Muscle layer of colon (tissue), 2 donors: ENCODE measurements around the gene HPS6.

Experiments
- H3K27ac ChIP-seq: one replicate; pipeline ENCODE4 v1.7.0; 2013; ENCODE audit warnings: low read depth, mild to moderate bottlenecking, low read length, moderate library complexity
- H3K27me3 ChIP-seq, 2 donors: one replicate each; pipeline ENCODE4 v1.7.0; 2013; ENCODE audit warnings: low read length in 2 of 2, mild to moderate bottlenecking in 2 of 2; ENCODE audit not compliant: insufficient read depth in 2 of 2, control insufficient read depth in 1 of 2
- H3K36me3 ChIP-seq: one replicate; pipeline ENCODE4 v1.7.0; 2013; ENCODE audit warnings: mild to moderate bottlenecking, low read length; ENCODE audit not compliant: insufficient read depth
- H3K4me1 ChIP-seq: one replicate; pipeline ENCODE4 v1.7.0; 2013; ENCODE audit warnings: mild to moderate bottlenecking, low read length; ENCODE audit not compliant: insufficient read depth
- H3K4me3 ChIP-seq, 2 donors: one replicate each; pipeline ENCODE4 v1.7.0; 2013; ENCODE audit warnings: low read length in 2 of 2, low read depth in 1 of 2, mild to moderate bottlenecking in 1 of 2, moderate library complexity in 1 of 2
- H3K9ac ChIP-seq: one replicate; pipeline ENCODE4 v1.7.0; 2013; ENCODE audit warnings: low read length
- H3K9me3 ChIP-seq: one replicate; pipeline ENCODE4 v1.7.0; 2013; ENCODE audit warnings: mild to moderate bottlenecking, low read length
- donor health status: abdominal sarcoma.
- donor health status: Adenocarcinoma of cecum.

The HPS6 gene

DNA sequence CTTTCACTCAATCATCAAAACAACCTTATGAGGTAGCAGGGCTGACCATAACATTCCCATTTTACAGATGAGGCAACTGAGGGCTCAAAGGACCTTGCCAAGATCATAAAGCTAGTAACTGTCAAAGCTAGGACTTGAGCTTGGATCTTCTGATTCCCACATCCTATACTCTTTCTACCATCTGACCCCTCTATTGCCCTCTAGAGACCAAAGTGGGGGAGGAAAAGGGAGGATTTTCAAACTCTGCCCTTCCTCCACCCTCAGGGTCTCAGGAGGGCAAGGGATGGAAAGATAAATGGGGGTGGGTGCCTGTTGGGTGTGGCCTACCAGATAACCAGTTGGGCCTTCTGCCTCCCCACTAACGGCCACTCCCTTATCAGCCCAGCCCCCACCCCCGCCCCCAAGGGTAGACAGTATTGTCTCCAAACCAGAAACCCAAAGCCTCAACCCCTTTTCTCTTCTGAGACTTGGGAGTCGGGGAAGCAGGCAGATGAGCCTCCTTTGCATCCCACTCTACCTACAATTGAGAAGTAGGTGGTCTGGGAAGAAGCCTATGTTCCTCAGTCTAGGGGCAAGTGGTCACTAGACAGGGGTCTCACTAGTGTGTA, 47.2 kb downstream of the HPS6 start:
- peak overlapping the region in 1 of 2 donors; percentile 65 for H3K4me3 ChIP-seq
- no peak overlapping the region for H3K27ac ChIP-seq
- no peak overlapping the region for H3K9ac ChIP-seq
- H3K9me3 ChIP-seq, result no peaks in the 10 kb centered on the region
- H3K36me3 ChIP-seq, result peaks cover 40% of the 10 kb centered on the region
- H3K4me1 ChIP-seq, result peaks cover 38% of the 10 kb centered on the region
- H3K27me3 ChIP-seq, result no peaks in the 10 kb centered on the region

DNA sequence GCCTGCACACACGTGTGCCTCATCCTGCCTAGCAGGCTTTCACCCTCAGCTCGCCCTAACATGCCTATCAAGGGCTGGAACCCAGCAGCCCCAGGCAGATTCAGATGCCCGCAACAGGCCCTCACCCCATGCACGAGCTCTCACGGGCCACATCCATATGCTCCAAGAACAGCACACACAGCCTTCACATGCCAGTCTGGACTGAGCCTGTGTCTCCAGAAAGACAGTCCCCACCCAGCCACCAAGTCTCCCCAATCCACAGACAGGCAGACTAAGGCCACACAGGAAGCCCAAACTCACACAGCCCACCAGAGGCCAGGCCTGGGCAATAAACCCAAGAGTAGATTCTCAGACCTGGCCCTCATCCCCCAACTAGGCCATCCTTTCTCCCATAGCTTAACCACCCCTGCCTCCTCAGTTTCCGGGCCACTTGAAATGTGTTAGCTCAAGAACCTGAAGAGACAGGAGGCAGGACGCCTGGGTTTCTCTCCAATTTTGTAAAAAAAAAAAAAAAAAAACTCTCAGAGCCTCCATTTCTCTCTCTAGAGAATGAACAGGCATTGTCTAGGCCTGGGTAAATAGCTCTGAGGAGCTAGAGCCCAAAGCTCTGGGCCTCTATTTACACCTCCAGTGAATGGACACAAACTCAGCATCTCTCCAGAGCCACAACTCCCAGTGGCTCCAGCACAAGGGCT, 48.3 kb downstream of the HPS6 start:
- Histone ChIP-seq H3K4me1 (peaks cover 48% of the 10 kb centered on the region), H3K9me3 (no peaks in the 10 kb centered on the region), H3K9ac (peak overlapping the region; percentile 34), H3K27ac (peak overlapping the region; percentile 32), H3K4me3 (peak overlapping the region; percentile 61 to 65), H3K27me3 (no peaks in the 10 kb centered on the region), H3K36me3 (peaks cover 31% of the 10 kb centered on the region)

- Histone ChIP-seq H3K36me3 (peaks cover 23% of the 10 kb centered on the region), H3K9ac (peak overlapping the region; percentile 34), H3K27me3 (no peaks in the 10 kb centered on the region), H3K4me3 (peak overlapping the region; percentile 61 to 65), H3K9me3 (no peaks in the 10 kb centered on the region), H3K27ac (peak overlapping the region; percentile 63), H3K4me1 (peaks cover 56% of the 10 kb centered on the region)
These were observed 49.1 kb downstream of the HPS6 start for GRCh38 chr10:102113956-102114857.

- Histone ChIP-seq H3K27me3 (no peaks in the 10 kb centered on the region), H3K9me3 (no peaks in the 10 kb centered on the region), H3K4me1 (peaks cover 57% of the 10 kb centered on the region), H3K36me3 (peaks cover 15% of the 10 kb centered on the region), H3K27ac (peak overlapping the region; percentile 87), H3K9ac (peak overlapping the region; percentile 70), H3K4me3 (peak overlapping the region in 1 of 2 donors; percentile 89)
These were observed 49.9 kb downstream of the HPS6 start for GRCh38 chr10:102114861-102115618.

- Histone ChIP-seq H3K4me3 (peak overlapping the region in 1 of 2 donors; percentile 89), H3K27ac (peak overlapping the region; percentile 87), H3K36me3 (peaks cover 8% of the 10 kb centered on the region), H3K27me3 (no peaks in the 10 kb centered on the region), H3K9ac (peak overlapping the region; percentile 70), H3K4me1 (peaks cover 57% of the 10 kb centered on the region), H3K9me3 (no peaks in the 10 kb centered on the region)
These were observed 50.6 kb downstream of the HPS6 start for GRCh38 chr10:102115775-102116174.

GRCh38 chr10:102116656-102117055, 51.5 kb downstream of the HPS6 start:
- peak overlapping the region; percentile 63 for H3K9ac ChIP-seq
- peak overlapping the region; percentile 99 for H3K27ac ChIP-seq
- H3K36me3 ChIP-seq, result no peaks in the 10 kb centered on the region
- no peaks in the 10 kb centered on the region for H3K9me3 ChIP-seq
- no peaks in the 10 kb centered on the region for H3K27me3 ChIP-seq
- H3K4me1 ChIP-seq, result peaks cover 62% of the 10 kb centered on the region
- H3K4me3 ChIP-seq, result peak overlapping the region in 1 of 2 donors; percentile 89
